Stimulated activated CD8-positive, alpha-beta memory T cell treated with anti-CD3 and anti-CD28 coated beads, Interleukin-15, amount 100 ng/mL, for 24 hours (primary cell): ENCODE data around the gene HRCT1.
"Not testable (repeated sequence)": the region's sequence is repeated elsewhere in the genome, so short reads cannot be mapped to it uniquely, and the experiment has no call there.

Source experiments
- DNase-seq: peaks from one replicate; pipeline ENCODE4 v3.0.0-alpha.2; 2020; ENCODE audit warnings: low read depth

The HRCT1 gene

GRCh38 chr9:35918780-35919179 is 12.8 kb downstream of the HRCT1 start:
- no peak for DNase-seq

GRCh38 chr9:35919212-35920008 is 13.4 kb downstream of the HRCT1 start:
- no peak for DNase-seq

GRCh38 chr9:35920051-35920620 is 14.1 kb downstream of the HRCT1 start:
- DNase-seq, result no peak

GRCh38 chr9:35923598-35923926 is 17.6 kb downstream of the HRCT1 start:
- no peak for DNase-seq

GRCh38 chr9:35923927-35924763 is 18.1 kb downstream of the HRCT1 start:
- DNase-seq, result no peak

GRCh38 chr9:35928591-35929452 is 22.8 kb downstream of the HRCT1 start:
- no peak for DNase-seq

GRCh38 chr9:35929453-35929718 is 23.4 kb downstream of the HRCT1 start:
- DNase-seq, result no peak

GRCh38 chr9:35930521-35930920 is 24.5 kb downstream of the HRCT1 start:
- no peak for DNase-seq

- DNase-seq, result no peak
Observed at GRCh38 chr9:35930989-35931388, 25.0 kb downstream of the HRCT1 start.

GRCh38 chr9:35932735-35933134 is 26.7 kb downstream of the HRCT1 start:
- no peak for DNase-seq

GRCh38 chr9:35933550-35934067 is 27.6 kb downstream of the HRCT1 start:
- no peak for DNase-seq

- DNase-seq, result not testable (repeated sequence)
Observed at GRCh38 chr9:35934069-35934468, 28.1 kb downstream of the HRCT1 start.

- DNase-seq, result no peak
Observed at GRCh38 chr9:35935261-35935660, 29.3 kb downstream of the HRCT1 start.

GRCh38 chr9:35935755-35936509 is 29.9 kb downstream of the HRCT1 start:
- DNase-seq, result no peak

GRCh38 chr9:35937227-35937626 is 31.2 kb downstream of the HRCT1 start:
- no peak for DNase-seq

GRCh38 chr9:35938474-35939356 is 32.7 kb downstream of the HRCT1 start:
- no peak for DNase-seq

- DNase-seq, result no peak
Observed at GRCh38 chr9:35939679-35940250, 33.8 kb downstream of the HRCT1 start.

- DNase-seq, result no peak
Observed at GRCh38 chr9:35940458-35941407, 34.7 kb downstream of the HRCT1 start.

- no peak for DNase-seq
Observed at GRCh38 chr9:35942286-35942685, 36.3 kb downstream of the HRCT1 start.
